T-helper 17 cell (primary cell): Measurements from ENCODE around the gene ZGLP1. TPM values are rescaled to one million over a fixed set of nuclear protein-coding genes. Genes with fewer than 3 reads are reported as not detected.
"Not testable (repeated sequence)": the region's sequence is repeated elsewhere in the genome, so short reads cannot be mapped to it uniquely, and the experiment has no call there.

Experiments
- ATAC-seq: fragments of 150-1000 bp; cut with Tn5 transposase; 2 replicates; pipeline ENCODE4 v1.10.0; 2021; ENCODE audit warnings: mild to moderate bottlenecking, moderate library complexity
- DNase-seq, 3 donors: peaks; one replicate each; pipeline versions ENCODE4 v3.0.0 to v3.0.0-alpha.2; 2020 to 2021
- H3K9me3 ChIP-seq: one replicate; pipeline ENCODE4 v1.7.0; 2013; ENCODE audit warnings: low read length, mild to moderate bottlenecking; ENCODE audit not compliant: control insufficient read depth, poor library complexity, severe bottlenecking
- H3K27ac Mint-ChIP-seq: one replicate; pipeline ENCODE4 v1.8.0; 2022; ENCODE audit warnings: mild to moderate bottlenecking, moderate library complexity, mixed read lengths
- H3K27me3 Mint-ChIP-seq: one replicate; pipeline ENCODE4 v1.8.0; 2022; ENCODE audit warnings: mixed read lengths
- H3K36me3 Mint-ChIP-seq: one replicate; pipeline ENCODE4 v1.8.0; 2022; ENCODE audit warnings: low read depth, mixed read lengths
- H3K4me1 Mint-ChIP-seq: one replicate; pipeline ENCODE4 v1.8.0; 2022; ENCODE audit warnings: mild to moderate bottlenecking, mixed read lengths
- H3K4me3 Mint-ChIP-seq: one replicate; pipeline ENCODE4 v1.8.0; 2022; ENCODE audit warnings: mild to moderate bottlenecking, moderate library complexity, mixed read lengths
- total RNA-seq, 4 donors: library from RNA in 2 of 4; stranded (reverse) in 2 of 4; gene quantifications; one replicate each; pipeline ENCODE4 v1.2.3 and lab custom pipeline; 2022 to 2026

ZGLP1 gene
- total RNA-seq, 2 donors from 2014 or later: 1.1 to 2.4 TPM

DNA sequence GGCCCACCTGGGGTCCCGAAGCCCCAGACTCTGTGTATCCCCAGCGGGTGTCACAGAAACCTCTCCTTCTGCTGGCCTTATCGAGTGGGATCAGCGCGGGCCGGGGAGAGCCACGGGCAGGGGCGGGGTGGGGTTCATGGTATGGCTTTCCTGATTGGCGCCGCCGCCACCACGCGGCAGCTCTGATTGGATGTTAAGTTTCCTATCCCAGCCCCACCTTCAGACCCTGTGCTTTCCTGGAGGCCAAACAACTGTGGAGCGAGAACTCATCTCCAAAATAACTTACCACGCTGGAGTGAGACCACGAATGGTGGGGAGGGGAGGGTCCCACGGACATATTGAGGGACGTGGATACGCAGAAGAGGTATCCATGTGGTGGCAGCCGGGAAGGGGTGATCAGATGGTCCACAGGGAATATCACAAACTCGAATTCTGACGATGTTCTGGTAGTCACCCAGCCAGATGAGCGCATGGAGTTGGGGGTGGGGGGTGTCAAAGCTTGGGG, 20.9 kb downstream of the ZGLP1 start:
- peaks cover 56% of the 10 kb centered on the region for H3K4me1 Mint-ChIP-seq
- ATAC-seq: no peak
- peak overlapping the region; percentile 34 for H3K27ac Mint-ChIP-seq
- no peaks in the 10 kb centered on the region for H3K9me3 ChIP-seq
- peaks cover 10% of the 10 kb centered on the region for H3K36me3 Mint-ChIP-seq
- H3K27me3 Mint-ChIP-seq: peaks cover 56% of the 10 kb centered on the region
- H3K4me3 Mint-ChIP-seq: peak overlapping the region; percentile 90
- no peak for DNase-seq

DNA sequence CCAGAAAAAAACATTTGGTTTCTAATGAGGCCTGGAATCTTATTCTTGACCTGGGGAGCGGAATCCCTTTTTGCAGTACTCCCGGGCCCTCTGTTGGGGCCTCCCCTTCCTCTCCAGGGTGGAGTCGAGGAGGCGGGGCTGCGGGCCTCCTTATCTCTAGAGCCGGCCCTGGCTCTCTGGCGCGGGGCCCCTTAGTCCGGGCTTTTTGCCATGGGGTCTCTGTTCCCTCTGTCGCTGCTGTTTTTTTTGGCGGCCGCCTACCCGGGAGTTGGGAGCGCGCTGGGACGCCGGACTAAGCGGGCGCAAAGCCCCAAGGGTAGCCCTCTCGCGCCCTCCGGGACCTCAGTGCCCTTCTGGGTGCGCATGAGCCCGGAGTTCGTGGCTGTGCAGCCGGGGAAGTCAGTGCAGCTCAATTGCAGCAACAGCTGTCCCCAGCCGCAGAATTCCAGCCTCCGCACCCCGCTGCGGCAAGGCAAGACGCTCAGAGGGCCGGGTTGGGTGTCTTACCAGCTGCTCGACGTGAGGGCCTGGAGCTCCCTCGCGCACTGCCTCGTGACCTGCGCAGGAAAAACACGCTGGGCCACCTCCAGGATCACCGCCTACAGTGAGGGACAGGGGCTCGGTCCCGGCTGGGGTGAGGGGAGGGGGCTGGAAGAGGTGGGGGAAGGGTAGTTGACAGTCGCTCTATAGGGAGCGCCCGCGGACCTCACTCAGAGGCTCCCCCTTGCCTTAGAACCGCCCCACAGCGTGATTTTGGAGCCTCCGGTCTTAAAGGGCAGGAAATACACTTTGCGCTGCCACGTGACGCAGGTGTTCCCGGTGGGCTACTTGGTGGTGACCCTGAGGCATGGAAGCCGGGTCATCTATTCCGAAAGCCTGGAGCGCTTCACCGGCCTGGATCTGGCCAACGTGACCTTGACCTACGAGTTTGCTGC, 22.5 kb downstream of the ZGLP1 start, which contains the start of gene ICAM4:
TSS of gene ICAM4 (plus strand) at position 153 of the 935 bp plus-strand sequence. CDS start at position 211, 58 bp downstream.
- H3K4me1 Mint-ChIP-seq: peaks cover 45% of the 10 kb centered on the region
- H3K9me3 ChIP-seq: no peaks in the 10 kb centered on the region
- H3K27ac Mint-ChIP-seq: peak within 1 kb of the TSS; percentile 60
- peaks cover 6% of the 10 kb centered on the region for H3K36me3 Mint-ChIP-seq
- DNase-seq: no peak
- ATAC-seq: peak; percentile 21
- peak within 1 kb of the TSS; percentile 78 for H3K4me3 Mint-ChIP-seq
- H3K27me3 Mint-ChIP-seq: peaks cover 40% of the 10 kb centered on the region

DNA sequence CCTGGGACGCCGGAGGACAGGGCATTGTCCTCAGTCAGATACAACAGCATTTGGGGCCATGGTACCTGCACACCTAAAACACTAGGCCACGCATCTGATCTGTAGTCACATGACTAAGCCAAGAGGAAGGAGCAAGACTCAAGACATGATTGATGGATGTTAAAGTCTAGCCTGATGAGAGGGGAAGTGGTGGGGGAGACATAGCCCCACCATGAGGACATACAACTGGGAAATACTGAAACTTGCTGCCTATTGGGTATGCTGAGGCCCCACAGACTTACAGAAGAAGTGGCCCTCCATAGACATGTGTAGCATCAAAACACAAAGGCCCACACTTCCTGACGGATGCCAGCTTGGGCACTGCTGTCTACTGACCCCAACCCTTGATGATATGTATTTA, 24.2 kb downstream of the ZGLP1 start:
- Mint-ChIP-seq H3K27me3 (peaks cover 26% of the 10 kb centered on the region), H3K4me3 (no peak overlapping the region), H3K36me3 (peaks cover 5% of the 10 kb centered on the region), H3K4me1 (peaks cover 32% of the 10 kb centered on the region), H3K27ac (no peak overlapping the region)
- H3K9me3 ChIP-seq: no peaks in the 10 kb centered on the region
- ATAC-seq (no peak), DNase-seq (no peak)

DNA sequence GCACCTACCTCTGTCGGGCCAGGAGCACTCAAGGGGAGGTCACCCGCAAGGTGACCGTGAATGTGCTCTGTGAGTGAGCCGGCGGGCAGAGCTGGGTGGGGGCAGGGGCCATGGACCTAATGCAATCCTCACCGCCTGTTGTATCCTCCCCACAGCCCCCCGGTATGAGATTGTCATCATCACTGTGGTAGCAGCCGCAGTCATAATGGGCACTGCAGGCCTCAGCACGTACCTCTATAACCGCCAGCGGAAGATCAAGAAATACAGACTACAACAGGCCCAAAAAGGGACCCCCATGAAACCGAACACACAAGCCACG, 24.7 kb downstream of the ZGLP1 start:
- Mint-ChIP-seq H3K4me1 (peaks cover 29% of the 10 kb centered on the region), H3K27ac (no peak overlapping the region), H3K4me3 (no peak overlapping the region), H3K27me3 (peaks cover 21% of the 10 kb centered on the region), H3K36me3 (peaks cover 3% of the 10 kb centered on the region)
- ATAC-seq: no peak
- H3K9me3 ChIP-seq: no peaks in the 10 kb centered on the region
- DNase-seq: no peak

DNA sequence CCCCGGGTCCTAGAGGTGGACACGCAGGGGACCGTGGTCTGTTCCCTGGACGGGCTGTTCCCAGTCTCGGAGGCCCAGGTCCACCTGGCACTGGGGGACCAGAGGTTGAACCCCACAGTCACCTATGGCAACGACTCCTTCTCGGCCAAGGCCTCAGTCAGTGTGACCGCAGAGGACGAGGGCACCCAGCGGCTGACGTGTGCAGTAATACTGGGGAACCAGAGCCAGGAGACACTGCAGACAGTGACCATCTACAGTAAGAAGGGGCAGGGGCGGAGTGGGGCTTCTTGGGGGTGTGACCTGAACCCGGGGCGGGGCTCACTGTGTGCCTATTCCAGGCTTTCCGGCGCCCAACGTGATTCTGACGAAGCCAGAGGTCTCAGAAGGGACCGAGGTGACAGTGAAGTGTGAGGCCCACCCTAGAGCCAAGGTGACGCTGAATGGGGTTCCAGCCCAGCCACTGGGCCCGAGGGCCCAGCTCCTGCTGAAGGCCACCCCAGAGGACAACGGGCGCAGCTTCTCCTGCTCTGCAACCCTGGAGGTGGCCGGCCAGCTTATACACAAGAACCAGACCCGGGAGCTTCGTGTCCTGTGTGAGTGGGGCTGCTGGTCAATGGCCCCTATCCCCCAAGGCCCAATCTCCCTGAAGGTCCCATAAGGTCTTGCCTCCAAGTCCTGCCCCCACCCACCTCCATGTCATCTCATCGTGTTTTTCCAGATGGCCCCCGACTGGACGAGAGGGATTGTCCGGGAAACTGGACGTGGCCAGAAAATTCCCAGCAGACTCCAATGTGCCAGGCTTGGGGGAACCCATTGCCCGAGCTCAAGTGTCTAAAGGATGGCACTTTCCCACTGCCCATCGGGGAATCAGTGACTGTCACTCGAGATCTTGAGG, 25.3 kb downstream of the ZGLP1 start:
- peaks cover 3% of the 10 kb centered on the region for H3K36me3 Mint-ChIP-seq
- H3K27ac Mint-ChIP-seq: no peak overlapping the region
- peaks cover 31% of the 10 kb centered on the region for H3K4me1 Mint-ChIP-seq
- DNase-seq (no peak), ATAC-seq (no peak)
- H3K9me3 ChIP-seq: no peaks in the 10 kb centered on the region
- H3K4me3 Mint-ChIP-seq: no peak overlapping the region
- peaks cover 20% of the 10 kb centered on the region for H3K27me3 Mint-ChIP-seq

DNA sequence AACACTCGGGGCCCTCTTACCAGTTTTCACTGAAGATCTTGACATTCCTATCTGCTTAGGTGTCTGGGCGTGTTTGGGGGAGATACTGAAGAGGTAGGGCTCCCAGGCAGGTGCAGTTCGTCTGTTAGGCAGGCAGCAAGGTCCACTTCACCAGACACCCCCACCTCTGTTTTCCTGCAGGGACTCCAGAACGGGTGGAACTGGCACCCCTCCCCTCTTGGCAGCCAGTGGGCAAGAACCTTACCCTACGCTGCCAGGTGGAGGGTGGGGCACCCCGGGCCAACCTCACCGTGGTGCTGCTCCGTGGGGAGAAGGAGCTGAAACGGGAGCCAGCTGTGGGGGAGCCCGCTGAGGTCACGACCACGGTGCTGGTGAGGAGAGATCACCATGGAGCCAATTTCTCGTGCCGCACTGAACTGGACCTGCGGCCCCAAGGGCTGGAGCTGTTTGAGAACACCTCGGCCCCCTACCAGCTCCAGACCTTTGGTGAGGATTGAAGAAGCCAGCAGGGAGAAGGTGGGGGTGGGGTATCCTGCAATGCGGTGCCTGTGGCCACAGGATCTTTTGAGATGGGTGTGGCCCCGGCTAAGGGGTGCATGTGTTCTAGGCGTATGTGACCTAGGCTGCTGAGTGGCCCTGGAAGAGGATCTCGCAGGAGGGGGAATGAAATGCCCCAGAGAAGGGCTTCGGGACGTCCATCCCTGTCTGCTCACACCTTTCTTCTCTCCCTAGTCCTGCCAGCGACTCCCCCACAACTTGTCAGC, 26.1 kb downstream of the ZGLP1 start:
- H3K4me1 Mint-ChIP-seq: peaks cover 25% of the 10 kb centered on the region
- H3K9me3 ChIP-seq: no peaks in the 10 kb centered on the region
- H3K27ac Mint-ChIP-seq: no peak overlapping the region
- H3K27me3 Mint-ChIP-seq: peaks cover 12% of the 10 kb centered on the region
- no peak for DNase-seq
- peaks cover 3% of the 10 kb centered on the region for H3K36me3 Mint-ChIP-seq
- no peak overlapping the region for H3K4me3 Mint-ChIP-seq
- ATAC-seq: no peak

DNA sequence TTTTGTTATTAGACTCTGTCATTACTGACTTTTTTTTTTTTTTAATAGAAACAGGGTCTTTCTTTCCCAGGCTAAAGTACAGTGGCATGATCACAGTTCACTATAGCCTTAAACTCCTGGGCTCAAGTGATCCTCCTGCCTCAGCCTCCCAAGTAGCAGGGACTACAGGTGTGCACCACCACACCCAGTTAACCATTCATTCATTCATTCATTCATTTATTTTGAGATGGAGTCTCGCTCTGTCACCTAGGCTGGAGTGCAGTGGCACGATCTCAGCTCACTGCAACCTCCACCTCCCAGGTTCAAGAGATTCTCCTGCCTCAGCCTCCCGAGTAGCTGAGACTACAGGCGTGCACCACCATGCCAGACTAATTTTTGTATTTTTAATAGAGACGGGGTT, 27.6 kb downstream of the ZGLP1 start:
- not testable (repeated sequence) for H3K4me3 Mint-ChIP-seq, H3K36me3 Mint-ChIP-seq, DNase-seq, H3K27ac Mint-ChIP-seq, H3K27me3 Mint-ChIP-seq, H3K9me3 ChIP-seq, ATAC-seq
- peaks cover 20% of the 10 kb centered on the region for H3K4me1 Mint-ChIP-seq

DNA sequence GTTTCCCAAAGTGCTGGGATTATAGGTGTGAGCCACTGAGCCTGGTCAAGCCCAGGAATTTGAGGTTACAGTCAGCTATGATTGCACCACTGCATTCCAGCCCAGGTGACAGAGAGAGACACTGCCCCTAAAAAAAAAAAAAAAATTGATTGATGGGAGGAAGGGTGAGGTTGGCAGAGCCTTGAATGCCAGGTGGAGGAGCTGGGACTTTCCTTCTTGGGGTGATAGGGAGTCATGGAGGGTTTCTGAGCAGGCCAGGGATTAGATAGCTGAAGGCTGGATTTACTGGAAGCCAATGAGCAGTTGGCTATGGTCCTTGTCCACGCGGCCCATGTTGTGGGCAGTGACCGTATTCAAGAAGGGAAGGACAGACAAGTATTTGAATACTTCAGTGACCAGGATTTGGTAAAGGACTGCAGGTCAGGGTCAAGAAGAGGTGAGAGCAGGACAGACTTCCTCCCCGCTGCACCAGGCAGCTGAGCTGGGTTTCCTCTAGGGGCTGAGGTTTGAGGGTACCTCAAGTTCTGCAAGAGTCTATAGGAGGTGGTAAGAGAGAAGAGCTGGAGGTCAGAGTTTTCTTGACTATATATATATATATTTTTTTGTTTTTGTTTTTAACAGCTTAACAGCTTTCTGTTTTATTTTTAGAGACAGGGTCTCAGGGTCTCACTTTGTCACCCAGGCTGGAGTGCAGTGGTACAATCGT, 29.7 kb downstream of the ZGLP1 start:
- H3K9me3 ChIP-seq: no peaks in the 10 kb centered on the region
- H3K27me3 Mint-ChIP-seq: no peaks in the 10 kb centered on the region
- ATAC-seq (peak; percentile 25), DNase-seq (no peak)
- H3K27ac Mint-ChIP-seq: no peak overlapping the region
- peaks cover 9% of the 10 kb centered on the region for H3K4me1 Mint-ChIP-seq
- H3K4me3 Mint-ChIP-seq: no peak overlapping the region
- peaks cover 2% of the 10 kb centered on the region for H3K36me3 Mint-ChIP-seq

DNA sequence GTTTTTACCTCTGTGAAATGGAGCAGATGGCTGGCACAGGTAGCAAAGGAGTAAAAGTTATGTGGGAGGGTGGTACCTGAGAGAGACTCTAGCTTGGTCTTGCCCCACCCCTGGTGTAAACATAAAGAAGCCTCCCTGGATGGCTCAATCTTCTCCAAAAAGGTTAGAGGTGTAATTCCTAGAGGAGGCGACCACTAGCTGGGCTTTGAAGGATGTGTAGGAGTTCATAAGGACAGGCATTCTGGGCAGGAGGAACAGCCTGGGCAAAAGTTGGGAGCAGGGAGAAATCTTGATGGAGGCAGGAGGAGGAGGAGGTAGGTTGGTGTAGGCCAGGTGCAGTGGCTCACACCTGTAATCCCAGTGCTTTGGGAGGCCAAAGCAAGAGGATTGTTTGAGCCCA, 30.7 kb downstream of the ZGLP1 start:
- H3K36me3 Mint-ChIP-seq: peaks cover 4% of the 10 kb centered on the region
- no peak overlapping the region for H3K4me3 Mint-ChIP-seq
- H3K27me3 Mint-ChIP-seq: no peaks in the 10 kb centered on the region
- no peaks in the 10 kb centered on the region for H3K9me3 ChIP-seq
- H3K4me1 Mint-ChIP-seq: peaks cover 13% of the 10 kb centered on the region
- DNase-seq (no peak), ATAC-seq (no peak)
- H3K27ac Mint-ChIP-seq: peak overlapping the region; percentile 41

DNA sequence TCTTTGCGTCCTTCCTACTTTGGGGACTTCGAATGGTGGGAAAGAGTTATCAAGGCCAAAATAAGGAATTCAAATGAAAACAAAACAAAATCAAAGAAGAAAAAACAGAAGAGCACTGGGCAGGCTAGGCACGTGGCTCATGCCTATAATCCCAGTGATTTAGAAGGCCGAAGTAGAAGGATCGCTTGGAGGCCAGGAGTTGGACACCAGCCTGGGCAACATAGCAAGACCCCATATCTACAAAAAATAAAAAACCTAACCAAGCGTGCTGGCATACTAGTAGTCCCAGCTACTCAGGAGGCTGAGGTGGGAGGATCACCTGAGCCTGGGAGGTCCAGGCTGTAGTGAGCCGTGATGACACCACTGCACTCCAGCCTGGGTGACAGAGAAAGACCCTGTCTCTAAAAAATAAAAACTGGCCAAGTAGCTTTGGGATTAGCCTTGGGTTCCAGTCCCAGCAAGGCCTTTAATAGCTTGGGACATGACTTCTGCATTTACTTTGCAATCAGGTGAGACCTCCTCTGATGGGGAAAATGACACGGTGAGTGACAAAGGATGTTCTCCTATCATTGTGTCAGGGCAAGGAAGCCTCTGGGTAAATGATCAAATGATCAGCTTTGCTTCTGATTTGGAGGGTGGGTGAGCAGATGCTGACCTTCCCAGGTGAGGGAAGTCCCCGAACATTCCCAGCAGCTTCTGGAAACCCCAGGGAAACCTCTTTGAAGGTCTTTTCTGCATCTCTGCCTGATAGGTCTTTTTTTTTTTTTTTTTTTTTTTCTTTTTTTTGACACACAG, 31.6 kb downstream of the ZGLP1 start:
- H3K27ac Mint-ChIP-seq: no peak overlapping the region
- peaks cover 4% of the 10 kb centered on the region for H3K36me3 Mint-ChIP-seq

DNA sequence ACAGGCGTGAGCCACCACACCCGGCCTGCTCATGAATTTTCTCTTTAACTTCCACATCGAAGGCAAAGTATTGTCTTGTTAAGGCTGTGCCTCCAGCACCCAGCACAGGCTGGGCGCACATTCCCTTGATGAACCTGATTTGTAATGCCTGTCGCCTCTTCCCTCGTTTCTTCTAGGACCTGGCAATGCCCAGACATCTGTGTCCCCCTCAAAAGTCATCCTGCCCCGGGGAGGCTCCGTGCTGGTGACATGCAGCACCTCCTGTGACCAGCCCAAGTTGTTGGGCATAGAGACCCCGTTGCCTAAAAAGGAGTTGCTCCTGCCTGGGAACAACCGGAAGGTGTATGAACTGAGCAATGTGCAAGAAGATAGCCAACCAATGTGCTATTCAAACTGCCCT, 35.0 kb downstream of the ZGLP1 start:
- DNase-seq (no peak), ATAC-seq (no peak)
- H3K9me3 ChIP-seq: no peaks in the 10 kb centered on the region
- Mint-ChIP-seq H3K4me3 (no peak overlapping the region), H3K27ac (peak overlapping the region; percentile 61), H3K36me3 (peaks cover 4% of the 10 kb centered on the region), H3K4me1 (peaks cover 27% of the 10 kb centered on the region), H3K27me3 (no peaks in the 10 kb centered on the region)

More for the DNA sequence above, 31.6 kb downstream of the ZGLP1 start:
- Mint-ChIP-seq H3K4me1 (peaks cover 14% of the 10 kb centered on the region), H3K27me3 (no peaks in the 10 kb centered on the region), H3K4me3 (no peak overlapping the region)
- H3K9me3 ChIP-seq: no peaks in the 10 kb centered on the region
- no peak for DNase-seq
- no peak for ATAC-seq
